ENCODE data around the gene CCDC141.
A peak's percentile ranks its signal among the peaks of the same experiment; 100 is the strongest.

CCDC141 gene

DNA sequence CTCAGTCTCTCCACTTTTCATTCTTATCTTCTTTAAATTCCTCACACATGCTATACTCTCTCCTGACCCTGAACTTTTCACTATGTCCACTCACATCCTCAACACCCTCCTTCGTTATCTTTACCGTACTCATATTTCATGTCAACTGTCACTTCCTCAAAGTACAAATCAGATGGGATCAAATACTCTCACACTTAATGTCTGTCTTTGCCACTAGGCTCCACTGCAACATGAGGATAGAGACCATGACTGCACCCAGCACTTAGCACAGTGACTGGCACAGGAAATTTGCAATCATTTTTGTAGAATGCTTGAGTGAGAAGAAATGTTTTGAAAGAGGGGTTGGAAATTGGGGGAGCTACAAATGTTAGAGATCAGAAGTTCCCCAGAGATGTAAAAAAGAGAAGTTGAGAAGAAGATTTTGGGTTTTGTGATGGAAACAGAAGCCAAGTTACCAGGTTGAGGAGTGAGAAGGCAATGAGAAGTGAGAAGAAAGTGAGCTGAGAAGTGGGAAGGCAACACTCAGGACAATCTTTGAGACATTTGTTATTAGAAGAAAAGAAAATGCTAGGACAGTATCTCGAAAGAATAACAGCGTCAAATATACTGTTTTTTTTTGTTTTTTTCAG lies 87.0 kb downstream of the CCDC141 start:
- no peak for DNase-seq

DNA sequence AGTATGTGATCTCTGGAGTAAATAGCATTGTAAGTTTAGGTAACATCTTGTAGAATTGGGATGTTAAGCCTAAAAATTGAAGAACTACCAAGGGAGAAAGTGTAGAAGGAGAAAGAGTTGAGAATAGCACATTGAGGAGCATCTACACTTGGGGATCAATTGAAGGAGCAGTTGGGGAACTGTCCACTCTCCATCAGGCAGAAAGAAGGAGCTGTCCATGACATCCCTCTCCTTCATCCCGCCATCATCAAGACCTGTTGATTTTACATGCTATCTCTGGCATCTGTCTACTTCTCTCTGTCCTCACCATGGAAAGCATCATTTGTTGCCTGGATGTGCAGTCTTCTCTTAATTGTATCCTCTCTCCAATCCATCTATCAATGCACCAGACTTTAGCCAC lies 87.8 kb downstream of the CCDC141 start:
- DNase-seq: no peak

DNA sequence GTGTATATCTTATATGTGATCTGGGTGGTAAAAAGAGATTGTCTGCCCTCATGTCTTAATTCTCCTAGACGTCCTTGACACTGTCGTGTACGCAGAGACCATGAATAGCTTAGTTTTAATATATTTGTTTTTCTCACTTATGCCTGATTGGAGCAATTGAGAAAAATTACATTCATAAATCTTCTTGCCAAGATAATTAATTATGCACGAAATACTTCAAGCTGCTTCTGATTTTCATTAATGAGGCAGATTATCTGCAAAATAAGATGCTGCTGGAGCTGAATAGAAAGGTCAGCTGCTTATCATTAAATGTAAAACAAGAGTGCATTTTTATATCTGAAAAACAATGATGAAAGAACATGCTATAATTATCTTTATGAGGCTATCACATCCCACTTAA lies 95.9 kb downstream of the CCDC141 start:
- DNase-seq: no peak

DNA sequence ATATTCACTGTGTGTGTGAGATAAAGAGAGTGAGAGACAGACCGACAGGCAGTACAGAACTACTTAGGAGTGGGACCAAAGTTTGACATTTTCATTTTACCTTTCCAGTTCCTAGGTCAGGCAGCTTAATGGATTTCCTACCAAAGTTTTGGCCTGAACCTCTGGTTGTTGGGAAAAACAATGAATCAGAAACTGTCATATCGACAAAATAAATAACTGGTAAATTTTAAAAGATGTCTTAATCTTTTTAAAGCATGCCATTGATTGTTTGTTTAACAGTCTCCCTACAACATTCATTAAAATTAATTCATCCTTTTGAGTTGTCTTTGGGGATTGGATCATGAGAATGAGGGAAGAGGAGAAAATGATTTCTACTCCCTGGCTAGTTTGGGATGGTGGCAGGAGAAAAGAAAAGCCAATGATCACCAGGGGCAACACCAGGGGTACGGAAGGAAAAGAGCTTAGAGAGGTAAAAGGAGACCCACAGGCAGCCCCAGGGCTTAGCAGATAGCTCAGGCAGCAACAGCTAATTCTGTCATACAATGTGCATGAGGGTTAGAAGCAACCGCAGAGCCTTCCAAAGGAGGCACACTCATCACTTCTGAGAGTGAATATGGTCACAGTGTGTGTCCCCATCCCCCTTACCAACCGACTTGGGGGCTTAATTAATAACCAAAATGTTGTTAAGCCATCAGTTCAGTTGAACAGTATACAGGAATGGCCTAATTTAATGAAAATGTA lies 98.5 kb downstream of the CCDC141 start:
- no peak for DNase-seq

DNA sequence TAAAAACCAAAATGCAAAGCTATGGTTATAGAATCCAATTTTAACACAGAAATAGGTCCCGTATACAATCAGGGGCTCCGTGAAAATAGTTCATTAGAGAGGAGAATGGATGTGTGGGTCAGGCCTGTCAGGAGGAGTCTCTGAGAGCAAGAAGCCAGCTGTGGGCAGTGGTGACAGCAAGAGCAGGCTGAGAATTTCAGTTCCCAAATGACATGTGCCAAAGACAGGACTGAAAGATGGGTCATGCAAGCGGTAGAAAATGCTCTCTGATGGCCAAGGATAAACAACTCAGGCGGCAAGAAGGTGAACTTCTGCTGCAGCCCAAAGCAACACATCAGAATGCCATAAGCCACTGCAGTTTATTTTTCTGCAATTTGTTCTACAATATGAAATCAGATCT lies 100.4 kb downstream of the CCDC141 start:
- no peak for DNase-seq

DNA sequence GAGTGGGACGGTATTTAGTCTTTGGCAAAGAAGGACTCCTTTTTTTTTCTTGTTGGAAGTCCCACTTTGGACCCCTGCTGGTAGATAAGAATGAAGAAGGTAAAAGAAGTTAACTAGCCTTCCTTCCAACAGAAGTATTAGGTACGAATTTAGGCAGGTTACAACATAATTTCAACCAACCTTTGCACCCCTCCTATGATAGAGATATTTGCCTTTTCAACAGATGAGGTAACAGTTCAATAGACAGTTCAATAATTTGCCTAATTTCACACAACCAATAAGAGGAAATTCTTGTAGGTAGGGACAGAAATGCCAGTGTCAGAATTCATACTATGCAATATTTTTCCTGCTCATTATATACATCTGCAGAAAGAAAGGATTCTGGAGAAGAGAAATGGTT lies 100.8 kb downstream of the CCDC141 start:
- DNase-seq: no peak

DNA sequence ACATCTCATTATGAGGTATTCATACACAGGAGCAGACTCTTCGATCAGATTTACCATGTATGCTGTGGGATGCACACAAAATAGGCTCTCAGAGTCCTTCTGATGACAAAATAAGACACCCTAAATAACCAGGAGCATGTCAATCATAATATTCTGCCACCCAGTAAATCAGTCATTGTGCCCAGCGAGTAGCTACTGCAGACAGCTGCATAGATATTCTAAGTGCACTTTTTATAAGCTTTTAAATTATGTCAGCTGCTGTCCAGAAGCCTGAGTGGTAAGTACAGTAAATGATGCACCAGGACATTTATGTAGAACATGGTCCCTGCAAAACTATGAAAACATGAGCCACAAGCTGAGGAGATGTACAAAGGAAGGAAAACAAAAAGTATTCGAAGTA lies 102.9 kb downstream of the CCDC141 start:
- no peak for DNase-seq

DNA sequence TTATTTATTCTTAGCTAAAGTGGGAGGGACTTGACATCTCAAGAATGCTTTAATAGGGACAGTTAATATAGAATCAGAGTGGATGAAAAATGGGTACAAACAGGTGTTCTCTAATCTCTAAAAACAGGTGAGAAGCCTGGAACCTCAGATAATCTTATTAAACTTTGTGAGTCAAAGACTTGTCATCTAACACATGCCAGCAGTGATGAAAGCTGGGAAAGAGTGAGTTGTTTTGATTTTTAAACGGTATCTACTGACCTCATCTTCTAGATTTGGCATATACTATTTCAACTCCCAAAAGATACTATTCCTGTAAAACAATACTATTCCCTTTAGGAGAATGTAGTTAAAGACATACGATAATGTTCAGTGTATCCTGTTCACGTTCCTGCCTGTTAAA lies 103.4 kb downstream of the CCDC141 start:
- no peak for DNase-seq

DNA sequence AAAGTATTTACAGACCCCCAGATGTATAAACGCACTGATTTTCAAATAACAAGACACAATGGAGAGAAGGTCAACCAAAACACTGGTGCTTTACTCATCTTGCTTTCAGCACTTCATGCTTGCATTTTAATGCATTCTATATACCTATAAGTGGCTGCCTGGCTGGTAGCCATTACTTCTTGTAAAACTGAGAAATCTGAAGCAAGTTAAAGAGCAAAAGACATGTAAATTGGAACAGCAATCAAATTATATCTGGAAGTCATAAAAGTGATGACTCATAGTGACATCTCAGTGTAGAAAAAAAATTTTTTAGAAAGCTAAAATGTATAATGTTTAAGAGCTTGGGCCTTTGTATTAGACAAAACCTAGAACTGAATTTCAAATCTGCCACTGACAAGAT lies 106.2 kb downstream of the CCDC141 start:
- no peak for DNase-seq

DNA sequence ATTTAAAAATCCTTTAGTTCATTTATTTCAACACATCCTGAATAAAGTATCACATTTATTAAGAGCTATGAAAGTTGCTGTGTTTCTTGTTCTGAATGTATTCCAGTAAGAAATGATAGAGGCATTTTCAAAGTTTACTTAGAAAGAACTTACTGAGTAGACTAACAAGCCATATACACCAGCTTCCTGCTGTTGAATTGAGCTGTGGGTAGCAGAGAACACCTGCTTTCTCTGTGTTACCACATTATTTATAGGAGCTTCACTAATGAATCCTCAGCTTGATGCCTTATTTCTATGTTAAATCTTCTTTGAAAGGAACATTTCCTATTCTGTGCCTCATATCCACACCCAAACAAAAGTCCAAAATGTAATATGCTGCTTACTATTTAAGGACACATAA lies 115.4 kb downstream of the CCDC141 start:
- DNase-seq: no peak

DNA sequence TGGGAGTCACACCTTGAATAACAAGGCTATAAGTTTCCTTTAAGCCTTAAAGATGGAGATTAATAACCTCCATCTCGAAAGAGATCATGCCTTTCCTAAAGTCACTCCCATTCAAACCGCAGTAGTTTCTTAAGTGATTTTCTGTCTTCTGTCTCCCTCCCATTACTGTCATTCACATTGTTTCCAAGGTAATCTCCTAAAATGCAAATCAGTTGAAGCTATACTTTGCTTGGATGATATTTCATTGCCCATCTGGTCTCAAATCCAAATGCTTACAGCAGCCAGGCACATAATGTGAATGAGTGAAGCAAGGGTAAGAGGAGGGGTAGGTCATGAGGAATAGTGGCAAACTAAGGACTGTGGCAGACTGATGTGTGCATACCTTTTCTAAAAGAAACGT lies 116.4 kb downstream of the CCDC141 start:
- no peak for DNase-seq

DNA sequence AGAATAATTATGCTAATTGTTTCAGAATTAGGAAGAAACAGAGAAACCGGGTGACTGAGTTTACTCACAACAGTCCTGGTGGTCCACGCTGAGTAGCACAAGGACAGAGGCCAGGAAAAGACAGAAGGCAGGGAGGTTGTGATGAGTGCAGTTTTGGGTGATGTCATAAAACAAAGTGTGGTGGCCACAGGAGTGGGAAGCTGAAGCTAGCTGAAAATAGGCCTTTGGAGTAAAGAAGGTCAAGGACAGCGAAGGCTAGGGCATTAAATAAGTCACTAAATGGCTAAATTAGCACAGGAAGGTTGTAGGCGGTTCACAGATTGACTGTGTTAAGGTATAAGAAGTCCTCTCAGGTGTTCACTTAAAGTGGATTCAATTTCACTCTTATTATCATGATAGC lies 121.9 kb downstream of the CCDC141 start:
- DNase-seq: no peak

DNA sequence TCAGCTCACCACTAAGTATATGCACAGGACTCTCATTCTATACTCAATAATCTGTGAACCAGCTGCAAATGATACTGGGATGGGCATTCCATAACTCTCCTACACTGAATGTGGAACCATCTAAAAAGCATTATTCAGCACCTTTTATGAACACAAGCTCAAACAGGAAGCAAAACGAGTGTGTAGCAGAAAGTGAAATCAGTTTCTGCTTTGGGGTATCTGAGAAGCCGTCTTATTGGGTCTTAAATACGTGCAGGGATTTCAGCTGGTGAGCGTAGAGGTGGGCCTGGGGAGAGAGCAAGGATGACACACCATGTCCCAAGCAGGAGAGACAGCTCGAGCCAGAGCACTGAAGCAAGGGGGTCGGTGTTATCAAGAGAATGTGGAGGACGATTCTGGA lies 122.8 kb downstream of the CCDC141 start:
- DNase-seq: no peak

DNA sequence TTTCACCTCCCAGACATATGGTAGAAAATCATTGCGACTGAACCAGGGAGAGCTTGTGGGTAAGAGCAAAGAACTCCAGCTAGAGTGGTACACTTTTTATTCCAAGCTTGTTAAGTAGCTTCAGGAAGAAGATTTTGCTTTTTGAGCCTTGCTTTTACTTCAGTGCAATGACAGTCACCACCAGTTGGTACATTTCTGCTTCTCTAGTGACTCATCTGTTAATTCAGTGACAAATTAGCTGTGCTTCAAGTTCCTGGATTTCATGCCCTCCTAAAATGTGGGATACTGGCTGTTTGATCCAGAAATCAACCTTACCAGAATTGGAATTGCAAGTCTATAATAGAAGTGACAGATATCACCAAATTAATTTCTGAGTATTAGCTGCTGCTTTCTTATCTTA lies 125.1 kb downstream of the CCDC141 start:
- no peak for DNase-seq

DNA sequence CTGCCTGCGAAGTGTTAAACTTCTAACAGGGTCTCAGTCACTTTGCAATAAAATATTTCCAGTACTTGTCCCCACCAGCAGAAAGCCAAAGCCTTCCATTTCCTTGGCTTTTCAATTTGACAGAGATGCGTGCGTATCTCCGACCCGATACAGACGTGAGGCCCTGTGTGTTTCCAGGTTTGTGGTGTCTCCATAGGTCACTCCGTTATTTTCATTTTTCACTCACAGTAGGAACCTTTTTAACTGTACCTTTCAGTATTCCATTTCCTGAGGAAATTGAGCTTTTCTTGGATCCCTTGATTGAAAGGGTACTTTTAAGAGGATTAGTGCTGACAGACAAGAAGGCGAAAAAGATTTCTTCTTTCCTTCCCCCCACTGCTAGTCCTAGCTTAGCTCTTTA lies 126.4 kb downstream of the CCDC141 start:
- DNase-seq: no peak

DNA sequence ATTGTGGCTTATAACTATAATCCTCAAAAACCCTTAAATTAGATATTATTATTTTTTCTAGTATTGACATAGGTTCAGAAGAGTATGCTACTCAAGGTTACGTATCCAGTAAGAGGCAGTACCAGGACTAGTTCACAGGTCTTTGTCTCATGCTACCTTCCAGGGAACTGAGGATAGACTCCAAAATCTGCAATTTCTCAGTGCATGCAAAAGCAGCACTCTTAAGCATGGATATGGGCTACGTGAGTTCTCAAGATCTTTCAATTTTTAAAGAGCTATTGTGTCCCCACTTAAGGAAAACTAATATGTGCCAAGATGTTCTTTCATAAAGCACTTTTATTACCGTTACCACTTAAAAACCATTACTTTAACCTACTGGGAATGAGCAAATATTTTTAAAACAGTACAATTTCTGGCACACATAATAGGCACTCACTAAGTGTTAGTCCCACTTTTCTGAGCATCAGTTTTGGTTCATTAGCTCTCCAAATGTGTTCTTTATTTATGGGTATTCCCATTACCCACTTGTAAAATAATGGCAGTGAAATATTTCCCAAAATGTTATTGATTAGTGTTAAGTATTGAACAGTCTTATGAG lies 128.9 kb downstream of the CCDC141 start:
- DNase-seq: no peak

DNA sequence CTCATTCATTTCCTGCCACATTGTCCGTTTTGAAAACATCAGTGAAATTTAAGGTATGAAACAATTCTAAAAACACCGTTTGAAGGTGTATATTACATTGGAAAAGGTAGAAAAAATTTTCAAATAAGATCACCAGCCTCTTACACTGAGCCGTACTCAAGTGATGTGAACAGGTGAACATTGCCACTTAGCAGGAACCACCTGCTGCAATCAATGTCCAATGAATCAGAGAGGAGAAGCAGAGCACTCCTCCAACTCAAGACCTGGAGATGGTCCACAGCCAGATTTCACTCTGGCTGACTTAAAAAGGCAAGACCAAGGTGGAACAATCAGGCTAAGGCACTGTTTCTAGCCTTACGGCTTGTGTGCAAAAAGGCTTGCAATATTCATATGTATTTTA lies 132.4 kb downstream of the CCDC141 start:
- no peak for DNase-seq

DNA sequence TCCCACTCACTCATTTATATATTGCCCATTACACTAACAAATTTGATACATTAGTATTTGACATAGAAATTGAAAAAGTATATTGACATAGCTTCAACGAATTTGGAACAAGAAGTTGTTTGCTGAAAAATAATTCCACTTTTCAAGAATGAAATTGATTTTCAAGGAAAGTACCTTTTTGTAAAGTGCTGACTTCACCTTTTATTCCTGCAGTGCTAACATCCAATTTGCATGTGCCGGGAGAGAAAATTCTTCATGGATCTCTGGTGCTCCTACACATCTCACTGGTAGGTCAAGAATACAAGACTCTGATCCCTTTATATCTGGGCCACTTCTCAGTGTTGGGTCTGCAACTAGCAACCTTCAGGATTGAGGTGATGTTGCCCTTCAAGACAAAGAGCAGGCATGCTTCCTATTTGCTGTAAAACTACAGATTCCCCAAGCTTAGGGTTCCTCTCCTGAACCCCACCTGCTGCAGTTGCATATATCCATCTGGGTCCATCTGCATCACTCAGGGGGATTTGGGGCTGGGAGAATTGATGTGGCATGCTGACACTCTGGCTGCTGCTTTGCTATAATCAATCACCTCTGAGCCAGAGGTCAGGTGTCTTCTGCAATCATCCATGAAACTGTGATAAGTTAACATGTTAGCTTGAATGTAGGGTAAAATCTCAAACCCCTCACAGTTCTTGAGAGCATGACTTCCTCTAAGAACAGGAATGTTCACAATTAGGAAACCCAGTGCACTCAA lies 134.3 kb downstream of the CCDC141 start:
- no peak for DNase-seq

DNA sequence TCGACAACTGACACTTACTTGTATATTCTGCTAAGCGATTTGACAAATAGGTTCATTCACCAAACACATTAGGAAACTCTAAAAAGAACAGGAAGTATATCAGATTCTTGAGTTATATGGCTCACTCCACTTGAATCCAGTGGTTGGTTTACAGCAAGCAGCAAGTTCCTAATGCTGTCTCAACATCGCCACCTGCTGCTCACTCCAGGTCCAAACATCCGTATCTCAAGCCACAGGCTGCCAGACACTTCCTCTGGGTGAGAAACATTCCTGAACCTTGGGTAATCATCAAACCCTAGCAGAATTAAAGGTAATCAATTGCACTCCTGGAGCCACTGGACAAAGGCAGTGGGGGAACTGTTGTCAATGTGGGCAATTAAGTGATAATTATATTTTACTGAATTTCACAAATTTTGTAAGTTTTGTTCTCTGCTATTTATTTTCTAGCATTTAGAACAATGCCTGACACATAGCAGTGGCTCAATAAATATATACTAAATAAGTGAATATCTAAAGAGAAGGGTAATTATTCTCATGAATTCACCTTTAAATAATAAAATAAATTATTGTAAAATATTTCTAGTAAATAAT lies 135.6 kb downstream of the CCDC141 start:
- DNase-seq: peak; percentile 2 to 13

DNA sequence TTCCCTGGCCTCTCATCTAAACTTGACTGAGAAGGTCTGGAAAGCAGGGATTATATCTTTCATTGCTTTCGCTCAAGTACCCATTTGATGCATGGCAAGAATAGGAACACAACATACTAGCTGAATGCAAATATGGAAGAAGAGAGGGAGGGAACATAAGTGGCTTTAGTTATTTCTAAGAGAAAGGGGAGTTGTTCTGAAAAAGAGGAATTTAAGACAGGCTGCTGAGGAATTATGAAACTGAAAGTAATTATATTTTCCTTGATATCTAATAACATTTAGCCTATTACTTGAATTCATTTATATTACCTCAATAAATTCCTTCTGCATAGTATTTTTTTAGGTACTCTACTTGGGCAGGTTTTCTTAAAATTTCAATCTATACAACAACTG lies 136.9 kb downstream of the CCDC141 start:
- DNase-seq: no peak

DNA sequence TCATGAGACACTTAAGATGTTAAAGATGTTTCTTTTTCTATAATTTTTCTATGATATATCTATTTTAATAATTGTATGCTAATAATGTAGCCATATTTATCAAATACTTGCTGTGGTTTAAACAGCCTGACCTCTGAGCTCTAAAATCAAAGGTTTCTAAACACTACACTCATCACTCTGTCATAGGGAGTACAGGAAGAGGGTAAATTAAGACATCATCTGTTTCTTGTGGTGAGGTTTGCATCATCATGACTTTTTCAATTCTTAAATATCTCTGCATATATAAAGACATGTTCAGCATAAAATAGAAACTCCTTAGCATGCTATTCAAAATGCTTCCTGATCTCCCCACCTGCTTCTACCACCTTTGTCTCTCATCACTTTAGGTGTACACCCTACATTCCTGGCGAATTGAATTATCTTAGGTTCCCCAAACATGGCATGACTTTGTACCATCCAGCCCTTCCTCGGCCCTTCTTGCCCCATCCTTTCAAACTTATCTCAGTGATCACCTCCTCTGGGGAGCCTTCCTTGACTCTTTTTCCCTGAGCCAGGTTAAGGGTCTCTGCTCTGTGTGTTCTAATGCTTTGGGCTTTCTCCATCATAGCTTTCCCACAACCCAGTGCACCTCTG lies 137.4 kb downstream of the CCDC141 start:
- DNase-seq: no peak

DNA sequence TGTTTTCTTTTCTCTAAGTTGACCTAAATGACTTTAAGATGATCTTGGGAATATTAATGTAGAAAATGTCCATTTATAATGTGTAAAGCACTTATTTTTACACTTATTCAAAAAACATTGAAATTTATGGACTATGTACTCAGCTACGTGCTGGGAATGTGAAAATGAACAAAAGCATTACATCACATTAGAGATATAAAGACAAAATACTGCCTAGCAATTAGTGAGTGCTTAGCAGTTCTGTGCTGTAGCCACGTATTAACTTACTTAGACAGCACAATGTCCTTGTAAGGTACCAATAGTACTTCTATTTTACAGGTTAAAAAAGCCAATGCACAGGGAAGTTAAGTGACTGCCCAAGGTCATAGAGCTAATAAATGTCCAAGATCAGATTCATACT lies 138.9 kb downstream of the CCDC141 start:
- DNase-seq: no peak

DNA sequence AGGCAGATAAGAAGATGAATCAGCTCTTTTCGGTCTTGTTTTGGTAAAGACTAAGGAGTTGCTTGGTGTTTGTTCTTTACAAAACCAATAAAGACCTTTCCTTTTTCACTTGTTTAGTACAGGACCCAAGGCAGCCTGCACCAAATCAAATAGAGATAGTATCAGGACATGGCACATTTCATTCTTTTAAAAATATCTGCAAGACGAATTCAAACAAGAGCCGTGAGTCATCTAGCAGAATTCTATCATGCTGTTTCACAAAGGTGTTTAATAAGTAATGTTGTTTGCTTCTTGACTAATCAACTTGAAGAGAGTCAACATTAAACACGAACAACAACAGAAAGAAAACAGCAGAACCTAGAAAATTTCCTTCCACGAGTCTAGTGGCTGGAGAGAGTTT lies 139.9 kb downstream of the CCDC141 start:
- no peak for DNase-seq
